WI38 (cell line): ENCODE measurements around the gene ERGIC1.

ENCODE experiments used
- H3K4me3 ChIP-seq: 2 replicates; pipeline ENCODE4 v1.5.1; 2011; ENCODE audit warnings: low read depth, mild to moderate bottlenecking, control low read depth, low read length
- TF ChIP-seq, protein P1 (sequence below): IDR thresholded peaks from 2 replicates; pipeline ENCODE4 v1.5.1; 2012; ENCODE audit warnings: low read depth, mild to moderate bottlenecking, control low read depth, low read length

The ERGIC1 gene

DNA sequence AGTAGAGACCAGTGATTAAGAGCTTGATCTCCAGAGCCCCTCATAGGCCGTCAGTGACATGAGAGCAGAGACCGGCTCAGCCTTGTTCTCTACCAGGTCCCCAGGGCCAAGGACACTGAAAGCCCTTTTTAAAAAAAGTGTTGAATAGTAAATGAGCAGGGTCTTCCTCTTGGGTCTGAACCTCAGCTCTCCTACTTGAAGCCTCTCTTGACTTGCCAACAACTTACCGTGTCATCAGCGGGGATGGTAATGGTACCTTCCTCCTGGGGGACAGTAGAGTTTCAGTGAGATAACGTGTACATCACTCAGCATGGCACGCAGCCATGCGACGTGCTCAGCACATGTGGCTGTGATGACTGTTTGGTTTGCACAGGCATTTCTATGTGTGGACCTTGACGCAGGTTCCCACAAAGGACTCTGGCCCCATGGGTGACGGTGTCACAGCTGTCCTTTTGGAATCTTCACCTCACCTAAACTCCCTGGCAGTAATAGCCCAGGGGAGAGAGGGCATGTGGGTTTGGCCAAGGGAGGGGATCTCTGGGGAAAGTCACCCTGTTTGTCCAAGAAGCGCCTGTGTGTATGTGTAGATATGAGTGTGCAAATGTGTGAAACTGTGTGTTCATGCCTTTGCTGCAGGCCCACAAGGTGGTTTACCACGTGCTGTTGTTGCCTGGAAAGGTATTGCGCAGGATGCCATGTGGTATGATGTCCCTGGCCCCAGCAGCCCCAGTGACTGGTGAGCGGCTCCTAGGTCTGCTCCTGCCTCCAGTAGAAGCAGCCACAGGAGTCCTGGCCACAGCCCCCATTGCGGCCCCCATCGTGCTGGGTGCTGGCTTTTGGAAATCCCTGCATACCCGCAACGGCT is 18.7 kb downstream of the ERGIC1 start:
- TF ChIP-seq, protein P1, sequence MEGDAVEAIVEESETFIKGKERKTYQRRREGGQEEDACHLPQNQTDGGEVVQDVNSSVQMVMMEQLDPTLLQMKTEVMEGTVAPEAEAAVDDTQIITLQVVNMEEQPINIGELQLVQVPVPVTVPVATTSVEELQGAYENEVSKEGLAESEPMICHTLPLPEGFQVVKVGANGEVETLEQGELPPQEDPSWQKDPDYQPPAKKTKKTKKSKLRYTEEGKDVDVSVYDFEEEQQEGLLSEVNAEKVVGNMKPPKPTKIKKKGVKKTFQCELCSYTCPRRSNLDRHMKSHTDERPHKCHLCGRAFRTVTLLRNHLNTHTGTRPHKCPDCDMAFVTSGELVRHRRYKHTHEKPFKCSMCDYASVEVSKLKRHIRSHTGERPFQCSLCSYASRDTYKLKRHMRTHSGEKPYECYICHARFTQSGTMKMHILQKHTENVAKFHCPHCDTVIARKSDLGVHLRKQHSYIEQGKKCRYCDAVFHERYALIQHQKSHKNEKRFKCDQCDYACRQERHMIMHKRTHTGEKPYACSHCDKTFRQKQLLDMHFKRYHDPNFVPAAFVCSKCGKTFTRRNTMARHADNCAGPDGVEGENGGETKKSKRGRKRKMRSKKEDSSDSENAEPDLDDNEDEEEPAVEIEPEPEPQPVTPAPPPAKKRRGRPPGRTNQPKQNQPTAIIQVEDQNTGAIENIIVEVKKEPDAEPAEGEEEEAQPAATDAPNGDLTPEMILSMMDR, result no peak
- H3K4me3 ChIP-seq, result no peak overlapping the region

GRCh38 chr5:172853355-172853975 is 19.4 kb downstream of the ERGIC1 start:
- TF ChIP-seq, protein P1, result no peak
- H3K4me3 ChIP-seq, result no peak overlapping the region

DNA sequence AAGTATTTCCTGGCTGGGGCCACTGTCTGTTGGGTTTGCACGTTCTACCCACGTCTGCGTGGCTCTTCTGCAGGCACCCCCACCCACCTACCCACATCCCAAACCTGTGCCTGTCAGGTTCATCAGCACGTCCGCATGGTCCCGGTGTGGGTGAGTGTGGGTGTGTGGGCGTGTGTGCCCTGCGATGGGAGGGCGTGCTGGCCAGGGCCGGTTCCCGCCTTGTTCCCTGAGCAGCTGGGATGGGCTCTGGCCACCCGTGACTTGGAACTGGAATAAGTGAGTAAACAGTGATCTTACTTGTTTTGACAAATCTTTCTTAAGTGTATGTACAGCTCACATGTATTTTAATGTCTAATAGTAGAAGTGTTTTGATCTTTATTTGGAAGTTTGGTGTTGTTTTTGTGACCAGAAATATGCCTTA is 20.4 kb downstream of the ERGIC1 start:
- H3K4me3 ChIP-seq, result no peak overlapping the region
- TF ChIP-seq, protein P1, result no peak

- TF ChIP-seq, protein P1, result no peak
- H3K4me3 ChIP-seq, result no peak overlapping the region
Observed at GRCh38 chr5:172854971-172855370, 20.9 kb downstream of the ERGIC1 start.

GRCh38 chr5:172855597-172856292 is 21.7 kb downstream of the ERGIC1 start:
- no peak overlapping the region for H3K4me3 ChIP-seq
- TF ChIP-seq, protein P1, result no peak

DNA sequence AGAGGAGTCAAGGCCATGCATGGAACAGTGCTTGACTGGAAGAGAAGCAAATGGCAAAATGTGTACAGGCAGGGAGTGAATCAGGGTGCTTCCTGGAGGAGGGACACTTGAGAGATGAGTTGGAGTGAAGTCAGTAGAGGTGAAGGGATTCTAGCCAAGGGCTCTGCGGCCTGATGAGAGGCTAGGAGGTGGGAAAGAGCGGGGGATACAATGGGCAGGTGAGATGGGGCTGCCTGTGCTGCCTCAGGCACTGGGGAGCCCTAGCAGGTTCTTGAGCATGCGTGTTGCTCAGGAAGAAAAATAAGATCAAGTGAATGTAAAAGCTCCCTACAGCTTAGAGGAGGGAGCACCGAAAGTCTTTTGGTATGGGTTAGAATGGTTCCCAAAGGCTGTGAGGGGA is 22.3 kb downstream of the ERGIC1 start:
- TF ChIP-seq, protein P1, result no peak
- H3K4me3 ChIP-seq, result no peak overlapping the region
